Tibial nerve (tissue), 4 donors: ENCODE results near the gene RPL27. TPM values are rescaled to one million over a fixed set of nuclear protein-coding genes. Genes with fewer than 3 reads are reported as not detected.

Source experiments
- DNase-seq, 2 donors: peaks; one replicate each; pipeline ENCODE4 v3.0.0-alpha.2; 2019; ENCODE audit warnings: low spot score in 2 of 2
- H3K27ac ChIP-seq, 4 donors: fragments of 200-600 bp; sonication (generic) in 3 of 4; one replicate each; pipeline ENCODE4 v1.5.1; 2017 to 2019; ENCODE audit warnings: mild to moderate bottlenecking in 1 of 4
- H3K27me3 ChIP-seq, 2 donors: fragments of 200-600 bp; sonication (generic) in 1 of 2; one replicate each; pipeline versions ENCODE4 v1.5.1 to v1.6.0; 2017 to 2019
- H3K36me3 ChIP-seq, 3 donors: fragments of 200-600 bp; sonication (generic); one replicate each; pipeline ENCODE4 v1.5.1; 2018 to 2019
- H3K4me1 ChIP-seq, 4 donors: fragments of 200-600 bp; sonication (generic) in 3 of 4; one replicate each; pipeline ENCODE4 v1.5.1; 2017 to 2019
- H3K4me3 ChIP-seq, 4 donors: fragments of 200-600 bp; sonication (generic) in 3 of 4; one replicate each; pipeline ENCODE4 v1.5.1; 2017 to 2019; ENCODE audit warnings: mild to moderate bottlenecking in 1 of 4, moderate library complexity in 1 of 4
- H3K9me3 ChIP-seq, 4 donors: fragments of 200-600 bp; sonication (generic) in 3 of 4; one replicate each; pipeline ENCODE4 v1.5.1; 2017 to 2019
- EP300 ChIP-seq, 2 donors: sonication (generic); formaldehyde crosslinking; IDR thresholded peaks; one replicate each; pipeline ENCODE4 v1.6.1; 2017; ENCODE audit warnings: antibody characterized with exemption in 2 of 2, mild to moderate bottlenecking in 1 of 2
- POLR2A ChIP-seq, 2 donors: fragments of 450-650 bp; IDR thresholded peaks; one replicate each; pipeline ENCODE4 v1.6.1; 2017; ENCODE audit warnings: antibody characterized with exemption in 2 of 2, mild to moderate bottlenecking in 2 of 2, moderate library complexity in 2 of 2
- WGBS, 2 donors: methylation state at CpG; one replicate each; pipeline ENCODE4 v1.1.5; 2018; 5-methylcytosine and 5-hydroxymethylcytosine counted together
- total RNA-seq, 4 donors: library from RNA; depleted of rRNA; stranded (reverse); fragments of >200 nt; gene quantifications; one replicate each; pipeline ENCODE4 v1.1.0, GENCODE V29; 2016
- TF ChIP-seq, protein P1 (sequence below), 5 experiments: fragments of 200-600 bp in 3 of 5; fragments of 450-650 bp in 2 of 5; sonication (generic) in 3 of 5; IDR thresholded peaks; one replicate each; pipeline ENCODE4 v1.5.1; 2016 to 2019; ENCODE audit warnings: antibody characterized with exemption in 5 of 5, mild to moderate bottlenecking in 3 of 5, moderate library complexity in 2 of 5

The RPL27 gene
- total RNA-seq, 4 donors from 2014 or later: 500 to 1,072 (median 818) TPM

- Histone ChIP-seq H3K4me1 (peaks cover 0 to 73% (median 43%) of the 10 kb centered on the region in 4 donors), H3K27me3 (no peaks in the 10 kb centered on the region), H3K4me3 (peak overlapping the region in 2 of 4 donors; percentile 68 to 98), H3K27ac (peak overlapping the region in 3 of 4 donors; percentile 90 to 97 (median 94)), H3K36me3 (peaks cover 0 to 41% (median 0%) of the 10 kb centered on the region in 3 donors), H3K9me3 (no peaks in the 10 kb centered on the region)
- 15 to 17% methylated on average over 7 of the region's 7 CpGs for WGBS, 2 donors
- TF ChIP-seq POLR2A (IDR thresholded peaks at IDR 0.05) (no peak), EP300 (IDR thresholded peaks at IDR 0.05) (no peak)
- TF ChIP-seq, protein P1, sequence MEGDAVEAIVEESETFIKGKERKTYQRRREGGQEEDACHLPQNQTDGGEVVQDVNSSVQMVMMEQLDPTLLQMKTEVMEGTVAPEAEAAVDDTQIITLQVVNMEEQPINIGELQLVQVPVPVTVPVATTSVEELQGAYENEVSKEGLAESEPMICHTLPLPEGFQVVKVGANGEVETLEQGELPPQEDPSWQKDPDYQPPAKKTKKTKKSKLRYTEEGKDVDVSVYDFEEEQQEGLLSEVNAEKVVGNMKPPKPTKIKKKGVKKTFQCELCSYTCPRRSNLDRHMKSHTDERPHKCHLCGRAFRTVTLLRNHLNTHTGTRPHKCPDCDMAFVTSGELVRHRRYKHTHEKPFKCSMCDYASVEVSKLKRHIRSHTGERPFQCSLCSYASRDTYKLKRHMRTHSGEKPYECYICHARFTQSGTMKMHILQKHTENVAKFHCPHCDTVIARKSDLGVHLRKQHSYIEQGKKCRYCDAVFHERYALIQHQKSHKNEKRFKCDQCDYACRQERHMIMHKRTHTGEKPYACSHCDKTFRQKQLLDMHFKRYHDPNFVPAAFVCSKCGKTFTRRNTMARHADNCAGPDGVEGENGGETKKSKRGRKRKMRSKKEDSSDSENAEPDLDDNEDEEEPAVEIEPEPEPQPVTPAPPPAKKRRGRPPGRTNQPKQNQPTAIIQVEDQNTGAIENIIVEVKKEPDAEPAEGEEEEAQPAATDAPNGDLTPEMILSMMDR (IDR thresholded peaks at IDR 0.05): no peak
- DNase-seq: no peak
Measured at GRCh38 chr17:43019418-43019817, 21.2 kb downstream of the RPL27 start.

DNA sequence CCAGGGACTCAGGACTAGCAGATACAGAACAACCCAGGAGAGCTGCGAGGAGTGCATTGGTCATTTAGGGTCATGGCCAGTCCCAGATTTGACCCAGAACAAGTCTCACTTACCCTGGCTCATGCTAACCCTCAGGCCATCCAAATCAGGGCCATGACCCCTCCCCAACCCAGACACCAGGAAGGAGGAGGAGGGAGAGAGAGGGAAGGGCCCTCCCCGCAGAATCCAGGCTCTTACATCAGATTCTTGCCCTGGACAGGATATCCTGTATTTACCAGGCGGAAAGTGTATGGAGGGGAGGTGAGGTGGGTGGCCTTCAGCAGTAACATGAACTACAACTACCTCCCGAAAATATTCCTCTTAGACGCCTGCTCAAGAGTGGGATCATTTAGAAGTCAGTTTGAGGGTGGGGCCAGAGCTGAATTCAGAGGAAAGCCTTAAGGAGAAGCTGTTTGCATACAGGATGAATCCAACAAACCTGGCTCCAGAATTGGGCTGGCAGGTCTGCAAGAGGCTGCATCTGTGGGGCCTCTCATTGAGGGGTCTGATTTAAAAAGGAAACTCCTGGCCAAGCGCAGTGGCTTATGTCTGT, 21.9 kb downstream of the RPL27 start:
- 48 to 49% methylated on average over 6 of the region's 6 CpGs for WGBS, 2 donors
- TF ChIP-seq POLR2A (IDR thresholded peaks at IDR 0.05) (no peak), EP300 (IDR thresholded peaks at IDR 0.05) (peak in 1 of 2 donors; percentile 16)
- TF ChIP-seq, protein P1 (IDR thresholded peaks at IDR 0.05): no peak
- H3K27me3 ChIP-seq: no peaks in the 10 kb centered on the region
- H3K36me3 ChIP-seq: peaks cover 0 to 34% (median 0%) of the 10 kb centered on the region in 3 donors
- H3K9me3 ChIP-seq: no peaks in the 10 kb centered on the region
- peak overlapping the region in 2 of 4 donors; percentile 68 to 98 for H3K4me3 ChIP-seq
- peaks cover 0 to 70% (median 38%) of the 10 kb centered on the region in 4 donors for H3K4me1 ChIP-seq
- H3K27ac ChIP-seq: peak overlapping the region; percentile 43 to 97 (median 92)
- DNase-seq: no peak

GRCh38 chr17:43020789-43021740, 22.8 kb downstream of the RPL27 start:
- peak overlapping the region; percentile 68 to 98 (median 93) for H3K4me3 ChIP-seq
- WGBS, 2 donors: 27 to 31% methylated on average over 25 to 32 of the region's 40 CpGs
- peak; percentile 35 to 59 for TF ChIP-seq POLR2A (IDR thresholded peaks at IDR 0.05)
- TF ChIP-seq, protein P1 (IDR thresholded peaks at IDR 0.05): peak in 1 of 5 experiments; percentile 8
- peak; percentile 12 to 83 for TF ChIP-seq EP300 (IDR thresholded peaks at IDR 0.05)
- peaks cover 0 to 64% (median 32%) of the 10 kb centered on the region in 4 donors for H3K4me1 ChIP-seq
- H3K27me3 ChIP-seq: no peaks in the 10 kb centered on the region
- H3K27ac ChIP-seq: peak overlapping the region; percentile 87 to 97 (median 92)
- DNase-seq: peak; percentile 68 to 84
- H3K9me3 ChIP-seq: no peaks in the 10 kb centered on the region
- peaks cover 0 to 24% (median 0%) of the 10 kb centered on the region in 3 donors for H3K36me3 ChIP-seq

DNA sequence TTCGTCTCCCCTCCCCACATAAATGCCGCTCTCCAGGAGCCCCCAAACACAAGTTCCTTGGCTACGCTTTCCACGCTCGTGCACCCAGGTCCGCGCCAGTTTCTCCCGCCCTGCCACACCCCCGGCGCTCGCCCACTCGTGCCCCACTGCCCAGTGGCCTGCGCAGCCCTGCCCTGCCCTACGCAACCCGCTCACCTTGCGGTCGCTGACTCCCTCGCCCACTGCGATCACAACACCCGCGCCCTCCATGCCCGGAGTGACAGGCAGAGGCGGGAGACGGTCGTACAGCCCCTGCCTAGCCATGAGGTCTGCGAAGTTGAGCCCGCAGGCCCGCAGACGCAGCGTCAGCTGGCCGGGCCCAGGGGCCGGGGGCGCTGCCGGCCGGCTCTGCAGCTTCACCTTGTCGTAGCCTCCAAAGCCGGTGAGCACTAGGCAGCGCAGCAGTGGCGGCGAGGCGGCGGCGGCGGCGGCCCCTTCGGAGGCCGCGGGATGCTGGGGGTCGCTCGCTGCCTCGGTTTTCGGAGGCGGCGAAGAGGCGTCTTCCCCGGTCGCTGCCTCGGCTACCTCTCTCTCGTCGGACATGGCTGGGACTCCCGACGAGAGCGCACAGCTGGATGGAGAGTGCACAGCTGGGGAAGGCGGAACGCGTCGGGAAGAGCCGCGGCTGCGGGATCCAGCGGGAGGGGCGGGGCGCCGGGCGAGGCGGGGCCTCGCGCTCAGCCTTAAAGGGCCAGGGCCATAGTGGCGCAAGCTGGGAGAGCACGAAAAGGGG, 23.7 kb downstream of the RPL27 start, which contains the start of gene VAT1:
Gene VAT1, minus strand, starts transcription at position 645 of the 772 bp plus-strand sequence. Its CDS starts 63 bp downstream, at position 582.
- H3K9me3 ChIP-seq: no peaks in the 10 kb centered on the region
- no peaks in the 10 kb centered on the region for H3K27me3 ChIP-seq
- 0 to 1% methylated on average over 30 to 61 of the region's 80 CpGs for WGBS, 2 donors
- TF ChIP-seq EP300 (IDR thresholded peaks at IDR 0.05) (peak in 1 of 2 donors; percentile 94), POLR2A (IDR thresholded peaks at IDR 0.05) (peak; percentile 57 to 74)
- TF ChIP-seq, protein P1 (IDR thresholded peaks at IDR 0.05): peak in 2 of 5 experiments; percentile 25 to 37
- peak within 1 kb of the TSS; percentile 68 to 98 (median 93) for H3K4me3 ChIP-seq
- H3K36me3 ChIP-seq: peaks cover 0 to 16% (median 0%) of the 10 kb centered on the region in 3 donors
- H3K4me1 ChIP-seq: peaks cover 0 to 56% (median 26%) of the 10 kb centered on the region in 4 donors
- H3K27ac ChIP-seq: peak within 1 kb of the TSS; percentile 87 to 97 (median 92)
- DNase-seq: peak; percentile 66 to 74
